ENCODE measurements around the gene SH3PXD2B.

SH3PXD2B gene

DNA sequence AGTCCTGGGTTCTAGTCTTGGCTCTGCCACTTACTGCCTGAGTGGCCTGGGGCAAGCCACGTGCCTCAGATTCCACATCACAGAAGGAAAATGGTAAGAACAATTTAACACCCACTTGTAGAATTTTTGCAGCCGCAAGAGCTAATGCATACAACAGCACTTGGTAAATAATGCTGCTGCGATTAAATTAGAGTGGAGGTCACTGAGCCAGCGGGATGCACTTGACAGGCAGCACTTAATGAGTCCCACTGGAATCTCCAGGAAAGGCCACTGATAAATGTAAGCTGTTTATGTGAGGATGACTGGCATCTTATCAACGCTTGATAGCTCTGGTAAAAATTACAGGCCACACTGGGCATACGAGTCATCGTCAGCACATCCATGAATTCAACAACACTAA is 111.4 kb downstream of the SH3PXD2B start:
- TF ChIP-seq, protein P1, sequence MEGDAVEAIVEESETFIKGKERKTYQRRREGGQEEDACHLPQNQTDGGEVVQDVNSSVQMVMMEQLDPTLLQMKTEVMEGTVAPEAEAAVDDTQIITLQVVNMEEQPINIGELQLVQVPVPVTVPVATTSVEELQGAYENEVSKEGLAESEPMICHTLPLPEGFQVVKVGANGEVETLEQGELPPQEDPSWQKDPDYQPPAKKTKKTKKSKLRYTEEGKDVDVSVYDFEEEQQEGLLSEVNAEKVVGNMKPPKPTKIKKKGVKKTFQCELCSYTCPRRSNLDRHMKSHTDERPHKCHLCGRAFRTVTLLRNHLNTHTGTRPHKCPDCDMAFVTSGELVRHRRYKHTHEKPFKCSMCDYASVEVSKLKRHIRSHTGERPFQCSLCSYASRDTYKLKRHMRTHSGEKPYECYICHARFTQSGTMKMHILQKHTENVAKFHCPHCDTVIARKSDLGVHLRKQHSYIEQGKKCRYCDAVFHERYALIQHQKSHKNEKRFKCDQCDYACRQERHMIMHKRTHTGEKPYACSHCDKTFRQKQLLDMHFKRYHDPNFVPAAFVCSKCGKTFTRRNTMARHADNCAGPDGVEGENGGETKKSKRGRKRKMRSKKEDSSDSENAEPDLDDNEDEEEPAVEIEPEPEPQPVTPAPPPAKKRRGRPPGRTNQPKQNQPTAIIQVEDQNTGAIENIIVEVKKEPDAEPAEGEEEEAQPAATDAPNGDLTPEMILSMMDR (IDR thresholded peaks at IDR 0.05; ENCODE audit: control insufficient read depth, extremely low read depth, insufficient read depth) = no peak
- no peak for DNase-seq (ENCODE audit: low read depth)
- no peak overlapping the region for H3K4me3 ChIP-seq (ENCODE audit: low read depth, low read length)

DNA sequence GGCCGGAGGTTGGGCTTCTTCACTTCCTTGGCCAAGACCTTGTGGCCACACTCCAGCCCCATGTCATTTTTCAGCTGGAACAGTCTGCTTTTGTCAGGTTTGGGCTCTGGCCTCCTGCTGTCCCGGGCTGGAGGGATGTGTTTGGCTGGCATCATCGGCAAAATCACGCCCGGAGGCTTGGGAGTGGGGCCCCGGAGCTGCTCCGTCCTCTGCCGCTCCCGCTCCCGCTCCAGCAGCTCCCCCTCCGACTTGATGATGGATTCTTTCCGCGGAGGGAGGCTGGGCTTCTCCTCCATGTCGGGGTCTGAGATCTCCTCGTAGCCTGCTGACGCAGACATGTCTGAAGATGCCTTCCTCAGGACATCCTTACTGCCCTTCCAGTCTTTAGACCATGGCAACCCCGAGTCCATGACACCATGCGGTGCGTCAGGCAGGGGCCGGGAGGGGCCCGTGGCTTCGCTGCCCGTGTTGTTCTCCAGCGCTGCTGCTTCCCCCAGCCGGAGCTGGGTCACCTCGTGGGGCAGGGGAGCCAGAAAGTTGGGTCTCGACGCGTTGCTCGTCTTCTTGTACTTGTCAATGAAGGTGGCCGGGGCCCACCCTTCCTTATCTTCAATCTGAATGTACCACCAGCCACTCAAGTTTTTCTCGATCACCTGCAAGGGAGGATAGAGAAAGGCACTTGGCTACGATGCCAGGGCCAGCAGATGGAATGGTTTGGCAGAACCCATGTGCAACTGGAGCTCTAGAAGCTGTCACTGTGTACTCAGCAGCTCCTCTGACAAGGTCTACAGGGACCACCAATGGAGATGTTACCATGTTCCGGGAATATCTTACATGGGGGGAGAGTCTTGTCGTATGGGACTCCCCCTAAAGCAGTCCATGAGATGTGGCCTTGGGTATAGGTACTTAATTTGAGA is 114.8 kb downstream of the SH3PXD2B start:
- no peak overlapping the region for H3K4me3 ChIP-seq (ENCODE audit: low read depth, low read length)
- TF ChIP-seq, protein P1 (IDR thresholded peaks at IDR 0.05; ENCODE audit: control insufficient read depth, extremely low read depth, insufficient read depth) = no peak
- DNase-seq (ENCODE audit: low read depth) = no peak

DNA sequence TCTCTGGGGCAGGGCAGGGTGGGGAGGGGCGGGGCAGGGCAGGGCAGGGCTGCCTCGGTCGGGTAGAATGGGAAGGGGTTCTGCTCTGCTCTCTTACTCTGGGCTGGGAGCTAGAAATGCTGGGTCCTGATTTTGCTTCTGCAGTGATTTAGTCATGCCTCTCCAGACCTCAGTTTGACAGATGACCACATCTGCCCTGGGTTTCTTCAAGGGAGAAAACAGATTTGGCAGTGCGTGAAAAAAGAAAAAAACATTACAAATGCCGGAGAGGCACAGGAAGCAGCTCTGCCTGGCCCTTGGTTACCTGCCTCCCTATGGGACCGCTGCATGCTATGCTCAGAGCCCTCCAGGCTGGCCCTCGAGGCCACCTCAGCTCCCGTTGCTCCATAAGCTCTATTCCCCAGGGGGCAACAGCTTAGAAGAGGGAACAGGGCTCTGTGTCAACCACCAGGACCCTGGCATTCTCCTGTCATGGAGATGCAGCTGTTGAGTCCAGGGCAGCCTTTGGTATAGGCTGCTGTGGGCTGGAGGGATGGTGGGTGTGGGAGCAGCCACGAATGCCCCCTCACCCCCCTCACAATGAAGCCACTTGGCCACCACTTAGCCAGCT is 117.5 kb downstream of the SH3PXD2B start:
- no peak overlapping the region for H3K4me3 ChIP-seq (ENCODE audit: low read depth, low read length)
- TF ChIP-seq, protein P1 (IDR thresholded peaks at IDR 0.05; ENCODE audit: control insufficient read depth, extremely low read depth, insufficient read depth) = no peak
- no peak for DNase-seq (ENCODE audit: low read depth)

GRCh38 chr5:172336264-172336663 is 118.1 kb downstream of the SH3PXD2B start:
- no peak overlapping the region for H3K4me3 ChIP-seq (ENCODE audit: low read depth, low read length)
- TF ChIP-seq, protein P1 (IDR thresholded peaks at IDR 0.05; ENCODE audit: control insufficient read depth, extremely low read depth, insufficient read depth) = no peak
- no peak for DNase-seq (ENCODE audit: low read depth)

DNA sequence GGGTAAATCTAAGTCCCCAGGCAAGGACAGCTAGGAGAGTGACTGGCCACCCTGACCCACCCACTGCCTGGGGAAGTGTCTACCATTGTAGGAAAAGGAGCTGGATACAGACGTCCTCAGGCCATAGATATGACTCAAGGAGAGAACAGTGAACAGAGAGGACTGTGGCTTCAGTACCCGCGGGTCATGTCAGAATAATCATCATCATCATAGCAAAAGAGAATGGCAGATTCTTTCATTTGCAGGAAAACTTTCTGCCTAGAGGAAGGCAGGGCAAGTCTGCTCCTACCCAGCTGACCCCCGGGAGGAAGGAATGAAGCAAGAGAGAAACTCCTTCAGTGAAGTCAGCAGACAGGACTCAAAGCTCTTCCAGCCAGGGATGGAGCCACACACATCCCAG is 118.6 kb downstream of the SH3PXD2B start:
- H3K4me3 ChIP-seq (ENCODE audit: low read depth, low read length) = no peak overlapping the region
- no peak for DNase-seq (ENCODE audit: low read depth)
- TF ChIP-seq, protein P1 (IDR thresholded peaks at IDR 0.05; ENCODE audit: control insufficient read depth, extremely low read depth, insufficient read depth) = no peak

DNA sequence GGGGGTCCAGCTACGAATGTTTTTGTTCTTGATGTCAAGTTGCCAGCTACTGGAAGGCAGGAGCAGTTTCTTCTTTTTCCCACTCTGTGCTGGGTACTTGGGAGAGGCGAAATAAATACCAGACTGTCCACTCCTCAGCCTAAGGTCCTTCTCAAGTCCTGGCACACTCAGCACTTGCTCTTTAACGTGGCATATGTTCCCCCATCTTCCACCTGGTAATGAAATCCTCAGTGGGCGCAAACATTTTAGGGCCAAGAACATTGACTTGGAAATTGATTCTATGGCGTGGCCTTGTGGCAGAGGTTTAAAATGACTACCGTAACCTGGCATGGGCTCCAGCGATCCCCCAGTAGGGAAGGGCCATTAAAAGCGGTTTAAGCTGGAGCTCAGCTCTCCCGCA is 119.7 kb downstream of the SH3PXD2B start:
- no peak for DNase-seq (ENCODE audit: low read depth)
- H3K4me3 ChIP-seq (ENCODE audit: low read depth, low read length) = no peak overlapping the region
- TF ChIP-seq, protein P1 (IDR thresholded peaks at IDR 0.05; ENCODE audit: control insufficient read depth, extremely low read depth, insufficient read depth) = no peak
